GM18517 (cell line): ENCODE data around the gene SP9.

Experiments used
- ATAC-seq: cut with Tn5 transposase; IDR thresholded peaks from one replicate; pipeline ENCODE4 v1.9.1; 2021; ENCODE audit warnings: mild to moderate bottlenecking, moderate library complexity; ENCODE audit not compliant: unreplicated experiment

Gene SP9

DNA sequence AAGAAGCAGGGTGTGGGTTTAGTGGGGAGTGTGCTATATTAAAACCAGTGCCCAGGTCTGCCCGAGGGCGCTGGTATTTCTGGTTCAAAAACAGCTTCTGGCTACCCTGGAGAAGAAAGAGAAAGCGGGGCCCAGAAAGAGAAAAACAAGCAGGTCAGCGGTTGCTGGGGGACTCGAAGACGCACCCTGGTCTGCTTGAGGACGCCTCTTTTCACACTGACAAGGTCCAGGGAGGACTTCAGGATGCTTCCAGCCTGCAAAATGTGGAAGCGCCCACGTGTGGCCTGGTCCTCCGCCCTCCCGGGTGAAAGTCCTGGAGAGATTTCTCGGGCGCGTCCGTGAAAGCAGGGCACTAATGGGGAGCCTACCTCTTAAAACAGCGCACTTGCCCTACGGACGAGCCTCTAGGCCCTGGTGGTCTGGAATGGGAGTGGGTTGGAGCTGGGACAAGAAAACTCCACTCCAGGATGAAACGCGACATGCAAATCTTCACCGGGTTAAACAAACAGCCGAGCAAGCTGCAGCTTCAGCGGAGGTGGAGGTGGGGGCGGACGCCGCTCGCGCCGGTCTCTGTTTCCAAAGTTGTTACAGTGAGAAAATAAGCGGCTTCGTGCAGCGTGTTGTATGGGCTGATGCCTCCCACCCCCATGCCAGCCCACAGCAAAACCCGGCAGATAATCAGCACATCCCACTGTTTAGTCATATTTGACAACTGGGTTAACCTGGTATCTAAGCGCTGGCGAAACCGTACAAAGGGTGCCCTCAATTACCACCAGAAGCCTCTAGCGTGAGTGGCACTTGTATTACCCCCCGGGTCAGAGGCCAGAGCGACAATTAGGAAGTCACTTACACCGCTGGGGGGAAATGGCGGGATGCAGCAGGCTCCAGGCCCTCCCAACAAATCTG, 1.1 kb upstream of the SP9 start:
- ATAC-seq = no peak

GRCh38 chr2:174334278-174334715, 457 bp upstream of the SP9 start:
- ATAC-seq = no peak

DNA sequence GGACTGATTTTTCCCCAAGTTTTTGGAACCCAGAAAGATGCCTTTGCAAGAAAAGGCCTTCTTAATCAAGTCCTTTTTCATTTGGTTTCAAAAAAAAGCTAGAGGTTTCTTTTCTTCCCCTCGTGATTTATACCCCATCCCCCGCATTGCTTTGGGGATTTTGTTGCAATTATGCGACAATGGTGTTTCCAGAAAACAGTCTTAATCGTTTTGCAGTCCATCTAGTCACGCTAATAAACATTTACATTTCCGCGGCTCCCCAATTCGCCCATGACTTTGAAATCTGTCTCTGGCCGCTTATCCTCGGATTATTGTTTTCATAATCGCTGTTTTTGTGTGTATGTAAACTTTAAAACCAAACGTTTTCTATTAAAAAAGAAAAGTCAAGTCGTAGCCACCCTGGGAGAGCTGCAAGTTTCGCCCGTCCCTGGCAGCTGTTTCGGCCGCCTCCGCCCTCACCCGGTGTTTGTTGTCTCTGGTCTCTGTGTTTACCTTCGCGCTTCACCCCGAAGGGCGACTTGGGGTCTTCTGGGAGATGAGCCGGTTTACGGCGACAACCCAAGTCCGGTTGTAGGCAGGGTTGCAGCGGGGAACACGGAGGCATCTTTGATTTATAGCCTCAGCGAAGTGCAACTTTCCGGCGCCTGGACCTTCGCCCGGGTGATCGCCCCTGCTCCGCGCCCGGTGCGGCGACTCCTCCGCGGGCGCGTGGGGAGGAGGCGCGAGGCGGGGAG, 667 bp downstream of the SP9 start:
- no peak for ATAC-seq

GRCh38 chr2:174335988-174336500, 1.3 kb downstream of the SP9 start:
- ATAC-seq = no peak

DNA sequence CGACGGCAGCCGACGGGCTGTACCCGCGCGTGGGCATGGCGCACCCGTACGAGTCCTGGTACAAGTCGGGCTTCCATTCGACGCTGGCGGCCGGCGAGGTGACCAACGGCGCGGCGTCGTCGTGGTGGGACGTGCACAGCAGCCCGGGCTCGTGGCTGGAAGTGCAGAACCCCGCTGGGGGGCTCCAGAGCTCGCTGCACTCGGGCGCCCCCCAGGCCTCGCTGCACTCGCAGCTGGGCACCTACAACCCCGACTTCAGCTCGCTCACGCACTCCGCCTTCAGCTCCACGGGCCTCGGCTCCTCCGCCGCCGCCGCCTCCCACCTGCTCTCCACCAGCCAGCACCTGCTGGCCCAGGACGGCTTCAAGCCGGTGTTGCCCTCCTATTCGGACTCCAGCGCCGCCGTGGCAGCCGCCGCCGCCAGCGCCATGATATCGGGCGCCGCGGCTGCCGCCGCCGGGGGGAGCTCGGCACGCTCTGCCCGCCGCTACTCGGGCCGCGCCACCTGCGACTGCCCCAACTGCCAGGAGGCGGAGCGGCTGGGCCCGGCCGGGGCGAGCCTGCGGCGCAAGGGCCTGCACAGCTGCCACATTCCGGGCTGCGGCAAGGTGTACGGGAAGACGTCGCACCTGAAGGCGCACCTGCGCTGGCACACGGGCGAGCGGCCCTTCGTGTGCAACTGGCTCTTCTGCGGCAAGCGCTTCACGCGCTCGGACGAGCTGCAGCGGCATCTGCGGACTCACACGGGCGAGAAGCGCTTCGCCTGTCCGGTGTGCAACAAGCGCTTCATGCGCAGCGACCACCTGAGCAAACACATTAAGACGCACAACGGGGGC, 2.0 kb downstream of the SP9 start:
- ATAC-seq = no peak

- no peak for ATAC-seq
These were observed 2.8 kb downstream of the SP9 start for GRCh38 chr2:174337337-174338146.

DNA sequence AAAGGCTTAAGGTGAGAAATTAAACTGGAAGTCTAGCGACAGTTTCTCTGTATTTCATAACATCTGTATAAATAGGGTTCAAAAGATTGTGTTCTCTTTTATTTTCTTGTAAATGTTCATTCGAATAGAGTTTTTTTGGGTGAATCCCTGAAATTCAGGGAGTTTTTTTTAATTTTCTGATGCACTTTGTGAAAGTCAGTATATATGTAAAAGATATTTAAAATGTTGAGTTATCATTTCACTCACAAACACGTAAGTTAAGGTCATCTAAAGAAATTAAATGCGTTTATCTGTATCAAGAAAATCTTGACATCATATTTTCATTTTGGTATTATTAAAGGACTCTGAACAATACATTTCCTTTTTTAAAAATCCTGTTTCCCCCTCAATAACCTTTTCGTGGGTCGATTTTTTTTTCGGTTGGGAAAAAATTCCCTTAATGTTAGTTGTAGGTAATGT, 3.4 kb downstream of the SP9 start:
- no peak for ATAC-seq

DNA sequence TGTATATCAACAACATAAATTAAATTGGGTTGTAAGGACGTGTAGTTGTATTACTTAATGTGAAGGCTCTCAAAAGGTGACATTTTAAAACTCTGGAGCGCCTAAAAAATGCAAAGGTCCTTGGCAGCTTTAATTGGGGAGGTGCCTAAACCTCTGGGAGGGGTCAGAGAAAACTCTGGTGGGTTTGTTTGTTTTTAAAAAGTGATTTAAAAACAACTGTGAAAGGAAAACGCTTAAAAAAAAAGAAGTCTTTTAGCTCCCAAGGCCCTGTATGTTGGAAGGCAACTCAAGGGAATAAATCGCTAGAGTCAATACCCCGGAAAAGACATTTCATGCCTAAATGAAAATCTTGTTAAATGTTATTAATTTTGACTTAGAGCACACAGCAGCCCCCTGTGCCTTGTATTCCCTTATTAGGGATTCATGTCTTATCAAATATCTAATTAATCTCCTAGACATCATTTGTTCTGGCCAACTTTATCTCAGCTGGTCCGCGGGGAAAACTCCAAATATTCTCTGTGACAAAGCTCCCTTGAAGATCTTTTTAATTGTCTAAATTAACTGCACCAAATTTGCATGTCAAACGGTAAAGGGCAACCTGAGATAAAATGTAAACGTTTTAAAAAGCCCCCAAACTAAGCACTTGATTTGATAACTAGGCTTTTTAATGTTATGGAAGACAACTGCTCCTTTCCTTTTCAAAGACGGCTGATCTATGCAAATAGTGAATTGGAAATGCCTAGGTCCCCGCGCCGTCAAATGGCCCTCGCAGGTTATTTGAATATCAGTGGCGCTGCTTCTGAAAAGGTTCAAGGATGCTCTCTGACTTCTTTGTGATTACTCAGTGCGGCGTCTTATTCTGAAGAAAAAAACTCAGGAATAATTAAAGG, 4.2 kb downstream of the SP9 start:
- no peak for ATAC-seq

- ATAC-seq = no peak
These were observed 5.0 kb downstream of the SP9 start for GRCh38 chr2:174339561-174340399.

- ATAC-seq = no peak
These were observed 5.9 kb downstream of the SP9 start for GRCh38 chr2:174340400-174341292.

DNA sequence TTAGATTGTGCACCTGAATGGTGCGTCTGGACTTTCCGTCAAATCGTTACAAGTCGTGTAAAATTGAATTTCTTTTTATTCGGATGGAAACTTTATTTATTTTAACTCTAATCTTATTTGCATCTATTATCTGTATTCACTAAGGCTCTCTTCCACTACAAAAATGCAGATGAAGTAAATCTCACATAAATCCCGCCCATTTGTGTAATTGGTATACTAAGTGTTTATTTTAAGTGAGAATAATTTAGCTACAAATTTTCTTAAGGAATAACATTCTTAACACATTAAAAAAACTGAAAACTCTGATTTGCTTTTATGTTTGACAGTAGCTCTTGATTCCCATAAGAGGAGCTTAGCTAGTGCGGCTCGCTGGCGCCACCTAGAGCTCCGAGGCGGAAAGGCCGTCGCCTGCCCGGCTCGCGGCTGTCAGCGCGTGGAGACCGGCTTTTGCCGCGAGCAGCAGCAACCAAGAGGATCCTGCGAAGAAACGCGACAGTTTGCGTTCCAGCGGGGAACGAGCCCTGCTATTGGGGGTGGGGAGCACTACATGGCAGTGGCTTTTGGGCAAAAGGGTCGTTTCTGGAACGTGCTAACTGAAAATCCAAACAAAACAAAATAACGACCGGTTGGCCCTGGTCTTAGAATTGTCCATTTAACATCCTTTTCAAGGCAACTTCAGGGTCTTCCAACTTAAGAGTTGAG, 6.7 kb downstream of the SP9 start:
- no peak for ATAC-seq

DNA sequence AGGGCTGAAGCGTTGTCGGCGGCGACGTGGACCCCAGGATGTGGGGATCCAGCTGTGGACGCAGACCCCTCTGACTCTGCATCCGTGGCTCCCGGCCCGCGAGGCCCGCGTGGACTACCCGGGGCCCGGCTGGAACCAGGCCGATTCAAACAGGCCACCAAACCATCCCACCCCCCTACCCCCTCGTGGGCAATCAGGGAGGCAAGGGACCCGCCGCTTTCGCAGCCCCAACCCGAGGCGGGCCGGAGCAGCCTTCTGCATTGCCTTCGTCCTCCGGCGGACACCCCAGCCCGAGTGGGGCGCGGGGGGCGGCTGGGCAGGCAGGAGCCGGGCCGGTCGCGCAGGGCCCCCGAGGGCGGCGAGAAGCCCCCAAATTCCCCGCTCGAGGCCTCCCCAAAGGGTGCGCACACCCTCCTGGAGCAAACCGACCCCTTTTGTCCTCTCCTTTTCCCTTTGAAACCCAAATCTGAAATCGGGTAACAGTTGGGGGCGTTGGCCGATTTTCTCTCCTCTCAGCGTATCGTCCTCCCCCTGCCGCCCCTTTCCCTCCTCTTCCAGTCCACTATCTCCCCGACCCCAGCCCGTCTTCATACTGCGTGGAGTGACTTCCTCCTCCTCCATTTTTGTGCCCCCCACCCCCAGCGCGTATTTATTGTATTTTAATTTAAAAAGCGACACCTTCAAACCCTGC, 7.4 kb downstream of the SP9 start:
- ATAC-seq = no peak

DNA sequence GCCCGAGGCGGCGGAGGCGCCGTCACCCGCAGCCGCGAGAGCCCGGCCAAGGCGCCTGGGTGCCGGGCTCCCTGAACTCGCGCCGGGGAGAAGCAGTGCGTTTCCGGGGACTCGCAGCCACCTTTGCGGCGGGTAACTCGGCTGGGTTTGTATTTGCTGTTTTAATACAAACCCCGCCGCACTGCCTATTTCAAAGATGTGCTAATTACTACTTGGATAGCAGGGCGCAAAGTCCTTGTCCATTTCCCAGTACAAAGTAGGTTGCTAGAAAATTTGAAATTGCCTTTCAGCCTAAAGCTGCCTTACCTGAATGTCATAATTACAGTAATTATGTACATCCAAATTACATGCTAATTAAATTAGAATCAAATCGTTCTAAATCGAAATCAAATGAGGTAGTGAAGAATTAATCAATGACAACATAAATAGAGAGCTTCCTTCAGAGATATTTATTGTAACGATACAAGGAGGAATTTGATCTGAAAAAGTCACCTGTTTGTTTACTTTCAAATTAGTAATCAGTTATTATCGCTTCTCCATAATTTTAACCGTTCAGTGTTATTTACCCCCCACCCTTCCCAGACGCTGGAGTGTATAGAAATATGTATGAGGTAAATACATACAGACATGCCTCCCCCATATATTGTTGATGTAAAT, 8.1 kb downstream of the SP9 start:
- ATAC-seq = no peak

GRCh38 chr2:174343343-174343622, 8.5 kb downstream of the SP9 start:
- no peak for ATAC-seq

- ATAC-seq = no peak
These were observed 9.1 kb downstream of the SP9 start for GRCh38 chr2:174343623-174344455.
